Measurements from ENCODE around the gene MISP3. TPM values are rescaled to one million over a fixed set of nuclear protein-coding genes. Genes with fewer than 3 reads are reported as not detected.

MISP3 gene
- total RNA-seq, 1 donor from 2014 or later: not detected

DNA sequence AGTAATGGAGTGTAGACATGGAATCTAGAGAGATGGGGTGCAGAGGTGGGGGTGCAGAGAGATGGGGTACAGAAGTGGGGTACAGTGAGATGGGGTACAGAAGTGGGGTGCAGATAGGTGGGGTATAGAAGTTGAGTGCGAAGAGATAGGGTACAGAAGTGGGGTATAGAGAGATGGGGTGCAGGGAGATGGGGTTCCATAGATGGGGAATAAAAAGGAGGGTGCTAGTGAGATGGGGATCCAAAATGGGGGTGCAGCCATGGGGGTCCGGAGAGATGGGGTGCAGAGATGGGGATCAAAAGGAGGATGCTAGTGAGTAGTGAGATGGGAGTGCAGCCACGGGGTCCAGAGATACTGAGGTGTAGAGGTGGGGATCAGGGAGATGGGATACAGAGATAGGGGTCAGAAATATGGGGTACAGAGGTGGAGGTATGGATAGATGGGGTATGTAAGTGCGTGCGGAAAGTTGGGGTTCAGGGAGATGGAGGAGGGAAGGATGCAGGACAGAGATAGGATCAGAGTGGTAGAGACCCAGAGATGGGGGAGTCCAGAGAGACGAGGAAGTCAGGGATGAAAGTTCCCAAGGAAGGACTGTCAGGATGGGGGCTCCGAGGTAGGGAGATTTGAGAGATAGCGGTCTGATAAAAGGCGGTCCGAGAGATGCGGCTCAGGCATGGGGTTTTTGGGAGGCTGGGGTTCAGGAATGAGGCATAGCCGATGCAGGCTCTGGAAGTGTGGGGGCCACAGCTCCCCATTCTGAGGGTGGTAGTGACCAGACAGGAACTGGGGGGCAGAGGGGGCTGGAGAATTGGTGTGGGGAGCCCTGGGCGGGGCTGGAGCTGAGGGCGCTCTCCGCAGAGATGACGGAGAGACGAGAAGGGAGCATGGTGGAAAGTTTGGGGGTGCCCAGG, 14.1 kb upstream of the MISP3 start:
- H3K27me3 Mint-ChIP-seq (ENCODE audit: unreplicated experiment): peaks cover 10% of the 10 kb centered on the region
- no peak for DNase-seq (ENCODE audit: low spot score)

GRCh38 chr19:14059093-14059480, 13.5 kb upstream of the MISP3 start:
- peaks cover 10% of the 10 kb centered on the region for H3K27me3 Mint-ChIP-seq (ENCODE audit: unreplicated experiment)
- peak; percentile 49 for DNase-seq (ENCODE audit: low spot score)
- no peaks in the 10 kb centered on the region for H3K36me3 Mint-ChIP-seq (ENCODE audit: low read depth, unreplicated experiment)
- no peak overlapping the region for H3K27ac Mint-ChIP-seq (ENCODE audit: unreplicated experiment)
- H3K9me3 Mint-ChIP-seq (ENCODE audit: unreplicated experiment): no peaks in the 10 kb centered on the region
- peaks cover 8% of the 10 kb centered on the region for H3K4me1 Mint-ChIP-seq (ENCODE audit: unreplicated experiment)
- TF ChIP-seq CTCF (IDR thresholded peaks at IDR 0.05; ENCODE audit: unreplicated experiment): peak; percentile 74
- no peak overlapping the region for H3K4me3 Mint-ChIP-seq (ENCODE audit: unreplicated experiment)

More for the DNA sequence above, 14.1 kb upstream of the MISP3 start:
- no peak for TF ChIP-seq CTCF (IDR thresholded peaks at IDR 0.05; ENCODE audit: unreplicated experiment)
- H3K36me3 Mint-ChIP-seq (ENCODE audit: low read depth, unreplicated experiment): no peaks in the 10 kb centered on the region
- no peak overlapping the region for H3K27ac Mint-ChIP-seq (ENCODE audit: unreplicated experiment)
- H3K4me3 Mint-ChIP-seq (ENCODE audit: unreplicated experiment): peak overlapping the region; percentile 24
- H3K4me1 Mint-ChIP-seq (ENCODE audit: unreplicated experiment): peaks cover 8% of the 10 kb centered on the region
- no peaks in the 10 kb centered on the region for H3K9me3 Mint-ChIP-seq (ENCODE audit: unreplicated experiment)

GRCh38 chr19:14059652-14060155, 12.9 kb upstream of the MISP3 start:
- no peak for DNase-seq (ENCODE audit: low spot score)
- no peak overlapping the region for H3K4me3 Mint-ChIP-seq (ENCODE audit: unreplicated experiment)
- H3K27ac Mint-ChIP-seq (ENCODE audit: unreplicated experiment): no peak overlapping the region
- peaks cover 8% of the 10 kb centered on the region for H3K4me1 Mint-ChIP-seq (ENCODE audit: unreplicated experiment)
- no peaks in the 10 kb centered on the region for H3K36me3 Mint-ChIP-seq (ENCODE audit: low read depth, unreplicated experiment)
- peaks cover 10% of the 10 kb centered on the region for H3K27me3 Mint-ChIP-seq (ENCODE audit: unreplicated experiment)
- TF ChIP-seq CTCF (IDR thresholded peaks at IDR 0.05; ENCODE audit: unreplicated experiment): no peak
- H3K9me3 Mint-ChIP-seq (ENCODE audit: unreplicated experiment): no peaks in the 10 kb centered on the region

DNA sequence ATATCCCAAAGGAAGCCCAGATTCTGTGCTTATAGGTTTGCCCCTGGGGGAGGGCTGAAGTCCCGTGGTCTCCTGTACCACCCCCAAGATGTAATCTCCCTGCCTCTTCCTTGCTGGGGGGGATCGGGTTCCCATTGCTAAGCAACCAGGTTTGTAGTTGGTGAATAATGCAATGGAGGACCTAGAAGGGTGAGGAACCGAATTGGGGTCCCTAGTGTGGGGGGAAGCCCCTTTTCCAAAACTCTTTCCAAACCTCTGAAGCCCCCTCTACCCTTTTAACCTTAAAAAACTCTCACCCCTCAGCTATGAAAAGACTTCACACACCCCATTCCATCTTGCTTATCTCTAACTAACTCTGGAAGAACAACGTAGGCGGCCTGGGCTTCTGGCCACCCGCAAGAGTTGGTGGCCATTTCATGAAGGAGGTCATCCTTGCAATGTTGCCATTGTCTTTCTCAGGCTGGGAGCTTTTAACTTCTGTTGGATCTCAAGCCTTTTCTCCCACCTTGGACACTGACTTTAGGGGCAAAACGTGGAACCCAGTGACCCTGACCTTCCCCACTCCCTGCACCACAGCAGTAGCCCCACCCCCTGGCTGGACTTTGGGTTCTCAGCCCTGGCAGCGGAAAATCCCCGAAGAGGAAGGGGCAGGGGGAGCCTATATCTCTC, 11.4 kb upstream of the MISP3 start:
- Mint-ChIP-seq H3K27ac (ENCODE audit: unreplicated experiment) (no peak overlapping the region), H3K9me3 (ENCODE audit: unreplicated experiment) (no peaks in the 10 kb centered on the region), H3K27me3 (ENCODE audit: unreplicated experiment) (peaks cover 8% of the 10 kb centered on the region), H3K36me3 (ENCODE audit: low read depth, unreplicated experiment) (no peaks in the 10 kb centered on the region), H3K4me1 (ENCODE audit: unreplicated experiment) (peaks cover 8% of the 10 kb centered on the region), H3K4me3 (ENCODE audit: unreplicated experiment) (no peak overlapping the region)
- no peak for DNase-seq (ENCODE audit: low spot score)
- no peak for TF ChIP-seq CTCF (IDR thresholded peaks at IDR 0.05; ENCODE audit: unreplicated experiment)
